GM23248 (cell line): ENCODE data around the gene SFXN2. TPM values are rescaled to one million over a fixed set of nuclear protein-coding genes. Genes with fewer than 3 reads are reported as not detected.

Experiments
- DNase-seq: peaks from one replicate; pipeline ENCODE4 v3.0.0-alpha.2; 2015
- H2AFZ ChIP-seq: fragments of 200-600 bp; sonication (generic); 2 replicates; pipeline ENCODE4 v1.6.1; 2016; ENCODE audit warnings: antibody characterized with exemption
- H3F3A ChIP-seq: fragments of 200-600 bp; sonication (generic); 2 replicates; pipeline ENCODE4 v1.6.1; 2016; ENCODE audit warnings: mild to moderate bottlenecking, antibody characterized with exemption, mixed run types; ENCODE audit not compliant: insufficient read depth
- H3K27ac ChIP-seq: fragments of 200-600 bp; sonication (generic); 2 replicates; pipeline ENCODE4 v1.5.1; 2016; ENCODE audit warnings: mild to moderate bottlenecking
- H3K27me3 ChIP-seq: fragments of 200-600 bp; sonication (generic); replicated peaks from 2 replicates; pipeline ENCODE4 v1.6.1; 2016; ENCODE audit warnings: mild to moderate bottlenecking; ENCODE audit not compliant: insufficient read depth
- H3K36me3 ChIP-seq: fragments of 200-600 bp; sonication (generic); 2 replicates; pipeline ENCODE4 v1.6.1; 2016; ENCODE audit warnings: low read depth, mild to moderate bottlenecking
- H3K4me1 ChIP-seq: fragments of 200-600 bp; sonication (generic); 2 replicates; pipeline ENCODE4 v1.6.1; 2016; ENCODE audit warnings: mild to moderate bottlenecking; ENCODE audit not compliant: insufficient read depth
- H3K4me2 ChIP-seq: fragments of 200-600 bp; sonication (generic); one replicate; pipeline ENCODE4 v1.6.1; 2016; ENCODE audit warnings: mild to moderate bottlenecking; ENCODE audit not compliant: unreplicated experiment
- H3K4me3 ChIP-seq: fragments of 200-600 bp; sonication (generic); 2 replicates; pipeline ENCODE4 v1.5.1; 2016; ENCODE audit warnings: mild to moderate bottlenecking
- H3K79me2 ChIP-seq: fragments of 200-600 bp; sonication (generic); 2 replicates; pipeline ENCODE4 v1.6.1; 2016; ENCODE audit warnings: mild to moderate bottlenecking; ENCODE audit not compliant: insufficient read depth
- H3K9ac ChIP-seq: fragments of 200-600 bp; sonication (generic); 2 replicates; pipeline ENCODE4 v1.6.1; 2016; ENCODE audit warnings: mild to moderate bottlenecking
- H3K9me2 ChIP-seq: fragments of 200-600 bp; sonication (generic); 2 replicates; pipeline ENCODE4 v1.6.1; 2016; ENCODE audit warnings: mixed run types, mild to moderate bottlenecking, moderate library complexity; ENCODE audit not compliant: insufficient read depth
- H3K9me3 ChIP-seq: fragments of 200-600 bp; sonication (generic); one replicate; pipeline ENCODE4 v1.6.1; 2017; ENCODE audit warnings: low read depth
- H4K20me1 ChIP-seq: fragments of 200-600 bp; sonication (generic); 2 replicates; pipeline ENCODE4 v1.6.0; 2016; ENCODE audit not compliant: insufficient read depth
- EZH2 ChIP-seq: fragments of 200-600 bp; sonication (generic); IDR thresholded peaks from 2 replicates; pipeline ENCODE4 v1.6.1; 2018; ENCODE audit warnings: antibody characterized with exemption, mild to moderate bottlenecking; ENCODE audit not compliant: insufficient read depth, poor library complexity, severe bottlenecking
- EZH2phosphoT487 ChIP-seq: fragments of 200-600 bp; sonication (generic); IDR thresholded peaks from 2 replicates; pipeline ENCODE4 v1.6.1; 2018; ENCODE audit warnings: antibody characterized with exemption, moderate library complexity, mild to moderate bottlenecking, low read depth; ENCODE audit not compliant: insufficient read depth
- WGBS, 2 experiments: methylation state at CpG; one replicate each; pipeline ENCODE4 v1.1.6; 2015 to 2017; ENCODE audit warnings: low lambda C conversion rate in 2 of 2, low coverage in 1 of 2; ENCODE audit errors: missing lambda C conversion rate in 2 of 2; 5-methylcytosine and 5-hydroxymethylcytosine counted together
- in situ Hi-C: fragments of 300-500 bp; cut with MboI; formaldehyde crosslinking; loops from 2 replicates; pipeline ENCODE4 v1.15.0; 2020
- polyA plus RNA-seq: library from polyadenylated mRNA; unstranded; fragments of >200 nt; fragmentation: Nextera tagmentation; extraction: Ambion mirVana; gene quantifications from 2 replicates; pipeline ENCODE4 v1.2.1, GENCODE V29; 2016
- total RNA-seq: library from RNA; depleted of rRNA; stranded (reverse); fragments of >200 nt; shearing (Covaris generic); gene quantifications from 2 replicates; pipeline ENCODE4 v1.2.3, GENCODE V29; 2014

The SFXN2 gene
- total and polyA plus RNA-seq, 2 experiments from 2014 or later, result 1.1 to 1.7 TPM

GRCh38 chr10:102669206-102670064, 45.0 kb upstream of the SFXN2 start:
- peaks cover 22% of the 10 kb centered on the region for H3K4me1 ChIP-seq
- 61 to 62% methylated on average over 7 of the region's 7 CpGs for WGBS, 2 experiments
- peak overlapping the region; percentile 27; the same call in 1 of the 2 replicates for H3K9ac ChIP-seq
- H3K27ac ChIP-seq, result no peak overlapping the region
- TF ChIP-seq EZH2 (no peak), EZH2phosphoT487 (no peak)
- no peaks in the 10 kb centered on the region for H3K27me3 ChIP-seq
- no peaks in the 10 kb centered on the region for H3K9me2 ChIP-seq
- in situ Hi-C loops, result no loop called here
- 0 out of 2 replicates have a peak, but pooled peaks cover 9% of the 10 kb centered on the region for H3F3A ChIP-seq
- H3K79me2 ChIP-seq, result no peaks in the 10 kb centered on the region
- H3K36me3 ChIP-seq, result no peaks in the 10 kb centered on the region
- no peaks in the 10 kb centered on the region for H4K20me1 ChIP-seq
- peak; percentile 80 for DNase-seq
- no peak overlapping the region for H3K4me3 ChIP-seq
- peak overlapping the region; percentile 39 for H3K4me2 ChIP-seq
- no peak overlapping the region for H2AFZ ChIP-seq
- H3K9me3 ChIP-seq, result no peaks in the 10 kb centered on the region

GRCh38 chr10:102670065-102670670, 44.3 kb upstream of the SFXN2 start:
- 95 to 96% methylated on average over 8 to 9 of the region's 9 CpGs for WGBS, 2 experiments
- Histone ChIP-seq H3K27ac (no peak overlapping the region), H3K4me1 (peaks cover 29% of the 10 kb centered on the region), H3K9me2 (no peaks in the 10 kb centered on the region), H2AFZ (no peak overlapping the region), H3K4me3 (no peak overlapping the region), H3K36me3 (no peaks in the 10 kb centered on the region), H3K79me2 (no peaks in the 10 kb centered on the region), H3K9me3 (no peaks in the 10 kb centered on the region), H3F3A (0 out of 2 replicates have a peak, but pooled peaks cover 9% of the 10 kb centered on the region), H3K27me3 (no peaks in the 10 kb centered on the region), H4K20me1 (no peaks in the 10 kb centered on the region), H3K4me2 (no peak overlapping the region), H3K9ac (0 out of 2 replicates have a peak overlapping the region, but pooled peaks have one; percentile 27)
- no peak for DNase-seq
- in situ Hi-C loops, result no loop called here
- no peak for TF ChIP-seq EZH2
- TF ChIP-seq EZH2phosphoT487, result no peak

- TF ChIP-seq EZH2, result no peak
- no peak for TF ChIP-seq EZH2phosphoT487
- Histone ChIP-seq H3K79me2 (no peaks in the 10 kb centered on the region), H3K4me2 (no peak overlapping the region), H3K9me3 (no peaks in the 10 kb centered on the region), H3K4me1 (peaks cover 32% of the 10 kb centered on the region), H3K4me3 (no peak overlapping the region), H3K9ac (no peak overlapping the region), H3K36me3 (no peaks in the 10 kb centered on the region), H4K20me1 (no peaks in the 10 kb centered on the region), H2AFZ (no peak overlapping the region), H3K27ac (no peak overlapping the region), H3K27me3 (no peaks in the 10 kb centered on the region), H3K9me2 (no peaks in the 10 kb centered on the region), H3F3A (0 out of 2 replicates have a peak, but pooled peaks cover 9% of the 10 kb centered on the region)
- in situ Hi-C loops, result no loop called here
- DNase-seq, result no peak
- WGBS, 2 experiments, result 85 to 86% methylated on average over 6 of the region's 6 CpGs
Measured at GRCh38 chr10:102670871-102671434, 43.5 kb upstream of the SFXN2 start.

GRCh38 chr10:102673236-102673818, 41.1 kb upstream of the SFXN2 start:
- WGBS, 2 experiments, result 65 to 70% methylated on average over 12 to 13 of the region's 13 CpGs

More at GRCh38 chr10:102673236-102673818, 41.1 kb upstream of the SFXN2 start:
- Histone ChIP-seq H4K20me1 (no peaks in the 10 kb centered on the region), H3K79me2 (no peaks in the 10 kb centered on the region), H3K4me3 (peak overlapping the region; percentile 64), H3K4me2 (peak overlapping the region; percentile 92), H3K9ac (peak overlapping the region; percentile 60), H3K27me3 (no peaks in the 10 kb centered on the region), H3K36me3 (no peaks in the 10 kb centered on the region), H3K9me3 (no peaks in the 10 kb centered on the region), H3K9me2 (no peaks in the 10 kb centered on the region), H3K4me1 (peaks cover 41% of the 10 kb centered on the region), H2AFZ (peak overlapping the region; percentile 94), H3F3A (0 out of 2 replicates have a peak, but pooled peaks cover 5% of the 10 kb centered on the region), H3K27ac (peak overlapping the region; percentile 9; the same call in 1 of the 2 replicates)
- in situ Hi-C loops, result no loop called here
- no peak for DNase-seq
- no peak for TF ChIP-seq EZH2phosphoT487
- no peak for TF ChIP-seq EZH2
